WTC11 (cell line): ENCODE measurements around the gene CXCL9. TPM values are rescaled to one million over a fixed set of nuclear protein-coding genes. Genes with fewer than 3 reads are reported as not detected.

Source experiments
- ATAC-seq: fragments of 200-7000 bp; cut with Tn5 transposase; 2 replicates; pipeline ENCODE4 v1.10.0; 2021; ENCODE audit warnings: mild to moderate bottlenecking, moderate library complexity
- CTCF ChIA-PET: fragments of 300-600 bp; sonication (Branson Sonifier 250); formaldehyde crosslinking; loops from one replicate; lab custom pipeline; 2021; ENCODE audit warnings: antibody characterized with exemption; lab: Charles Lee
- POLR2A ChIA-PET: fragments of 350-600 bp; sonication (Branson Sonifier 250); formaldehyde crosslinking; loops from one replicate; lab custom pipeline; 2021; ENCODE audit warnings: antibody characterized with exemption; lab: Charles Lee
- DNase-seq: peaks from one replicate; pipeline ENCODE4 v3.0.0; 2021; ENCODE audit warnings: low spot score
- H3K27ac Mint-ChIP-seq: 2 replicates; pipeline ENCODE4 v1.8.0; 2021; ENCODE audit warnings: mixed read lengths
- H3K27me3 Mint-ChIP-seq: 2 replicates; pipeline ENCODE4 v1.8.0; 2021; ENCODE audit warnings: low read depth, mild to moderate bottlenecking, moderate library complexity, mixed read lengths
- H3K36me3 Mint-ChIP-seq: 2 replicates; pipeline ENCODE4 v1.8.0; 2021; ENCODE audit warnings: mixed read lengths
- H3K4me1 Mint-ChIP-seq: 2 replicates; pipeline ENCODE4 v1.8.0; 2022; ENCODE audit warnings: mixed read lengths
- H3K4me3 Mint-ChIP-seq: 2 replicates; pipeline ENCODE4 v1.8.0; 2021; ENCODE audit warnings: mild to moderate bottlenecking, moderate library complexity, mixed read lengths
- H3K9me3 Mint-ChIP-seq: 2 replicates; pipeline ENCODE4 v1.8.0; 2021; ENCODE audit warnings: mixed read lengths
- AR ChIP-seq: fragments of 250-450 bp; sonication (Bioruptor Pico); IDR thresholded peaks from 2 replicates; pipeline ENCODE4 v1.9.0; 2021; ENCODE audit warnings: mild to moderate bottlenecking
- ATF1 ChIP-seq: sonication (generic); formaldehyde crosslinking; IDR thresholded peaks from 2 replicates; pipeline ENCODE4 v1.8.1; 2023; ENCODE audit warnings: mild to moderate bottlenecking, moderate library complexity, missing genetic modification reagents
- CREB1 ChIP-seq: sonication (generic); formaldehyde crosslinking; IDR thresholded peaks from 2 replicates; pipeline ENCODE4 v1.8.0; 2023; ENCODE audit warnings: mild to moderate bottlenecking, missing genetic modification reagents
- E2F1 ChIP-seq: sonication (generic); formaldehyde crosslinking; IDR thresholded peaks from 2 replicates; pipeline ENCODE4 v1.8.0; 2022; ENCODE audit warnings: mild to moderate bottlenecking, missing genetic modification reagents
- ELF4 ChIP-seq: sonication (generic); formaldehyde crosslinking; IDR thresholded peaks from 2 replicates; pipeline ENCODE4 v1.8.1; 2022; ENCODE audit warnings: low read depth, mild to moderate bottlenecking, moderate library complexity, missing genetic modification reagents
- EMX1 ChIP-seq: fragments of 250-450 bp; sonication (Bioruptor Pico); IDR thresholded peaks from 2 replicates; pipeline ENCODE4 v1.8.0; 2021; ENCODE audit warnings: mild to moderate bottlenecking
- HMGA2 ChIP-seq: fragments of 250-450 bp; sonication (Bioruptor Pico); IDR thresholded peaks from 2 replicates; pipeline ENCODE4 v1.4.0; 2021; ENCODE audit warnings: mild to moderate bottlenecking, moderate library complexity
- IRF1 ChIP-seq: sonication (generic); formaldehyde crosslinking; IDR thresholded peaks from 2 replicates; pipeline ENCODE4 v1.8.0; 2023; ENCODE audit warnings: missing genetic modification reagents
- JAZF1 ChIP-seq: fragments of 250-450 bp; sonication (Bioruptor Pico); IDR thresholded peaks from 2 replicates; pipeline ENCODE4 v1.9.0; 2021; ENCODE audit warnings: moderate library complexity, mild to moderate bottlenecking, inconsistent platforms
- NFYB ChIP-seq: sonication (generic); formaldehyde crosslinking; conservative IDR thresholded peaks from 2 replicates; pipeline ENCODE4 v1.8.0; 2022; ENCODE audit warnings: low read depth, missing genetic modification reagents
- PRDM15 ChIP-seq: sonication (generic); formaldehyde crosslinking; IDR thresholded peaks from 2 replicates; pipeline ENCODE4 v1.8.0; 2022; ENCODE audit warnings: missing genetic modification reagents
- TCF7 ChIP-seq: sonication (generic); formaldehyde crosslinking; IDR thresholded peaks from 2 replicates; pipeline ENCODE4 v1.8.0; 2022; ENCODE audit warnings: mild to moderate bottlenecking, low read depth, missing genetic modification reagents, moderate library complexity
- USF1 ChIP-seq: sonication (generic); formaldehyde crosslinking; IDR thresholded peaks from 2 replicates; pipeline ENCODE4 v1.8.0; 2022; ENCODE audit warnings: mild to moderate bottlenecking, missing genetic modification reagents
- ZNF416 ChIP-seq: fragments of 250-450 bp; sonication (Bioruptor Pico); IDR thresholded peaks from 2 replicates; pipeline ENCODE4 v1.9.0; 2021; ENCODE audit warnings: mild to moderate bottlenecking, inconsistent platforms
- ZNF512 ChIP-seq: sonication (generic); formaldehyde crosslinking; IDR thresholded peaks from 2 replicates; pipeline ENCODE4 v1.8.1; 2022; ENCODE audit warnings: missing genetic modification reagents, borderline replicate concordance
- ZNF532 ChIP-seq: fragments of 250-450 bp; sonication (Bioruptor Pico); IDR thresholded peaks from 2 replicates; pipeline ENCODE4 v1.9.0; 2021; ENCODE audit warnings: mild to moderate bottlenecking, borderline replicate concordance
- total RNA-seq: library from RNA; stranded (reverse); gene quantifications from 3 replicates; pipeline ENCODE4 v1.2.3, GENCODE V29; 2021
- TF ChIP-seq, protein P1 (sequence below): sonication (generic); formaldehyde crosslinking; IDR thresholded peaks from 2 replicates; pipeline ENCODE4 v1.8.1; 2023; ENCODE audit warnings: mild to moderate bottlenecking, missing genetic modification reagents, moderate library complexity

Gene CXCL9
- total RNA-seq, 1 experiment from 2014 or later, result 0.07 TPM

- TF ChIP-seq AR (CRISPR knock-in tag) (no peak), USF1 (CRISPR knock-in tag) (no peak), PRDM15 (no peak), CREB1 (no peak)
Observed at GRCh38 chr4:75985116-75985515, 22.2 kb downstream of the CXCL9 start (continued).

GRCh38 chr4:75980576-75980975 is 26.7 kb downstream of the CXCL9 start:
- H3K27me3 Mint-ChIP-seq, result no peaks in the 10 kb centered on the region
- no peaks in the 10 kb centered on the region for H3K4me1 Mint-ChIP-seq
- no peak overlapping the region for H3K27ac Mint-ChIP-seq
- CTCF ChIA-PET, result no interaction called here
- H3K4me3 Mint-ChIP-seq, result no peak overlapping the region
- peaks cover 26% of the 10 kb centered on the region for H3K9me3 Mint-ChIP-seq
- H3K36me3 Mint-ChIP-seq, result peaks cover 61% of the 10 kb centered on the region
- POLR2A ChIA-PET, result no interaction called here
- DNase-seq (no peak), ATAC-seq (no peak)
- TF ChIP-seq E2F1 (no peak), TCF7 (CRISPR knock-in tag) (no peak), HMGA2 (CRISPR knock-in tag) (no peak), ZNF532 (no peak), ZNF416 (CRISPR knock-in tag) (no peak), AR (CRISPR knock-in tag) (no peak), ZNF512 (no peak), EMX1 (CRISPR knock-in tag) (no peak), ATF1 (CRISPR knock-in tag) (no peak), ELF4 (CRISPR knock-in tag) (no peak), IRF1 (CRISPR knock-in tag) (no peak), JAZF1 (CRISPR knock-in tag) (no peak), NFYB (CRISPR knock-in tag) (no peak)
- TF ChIP-seq, protein P1, sequence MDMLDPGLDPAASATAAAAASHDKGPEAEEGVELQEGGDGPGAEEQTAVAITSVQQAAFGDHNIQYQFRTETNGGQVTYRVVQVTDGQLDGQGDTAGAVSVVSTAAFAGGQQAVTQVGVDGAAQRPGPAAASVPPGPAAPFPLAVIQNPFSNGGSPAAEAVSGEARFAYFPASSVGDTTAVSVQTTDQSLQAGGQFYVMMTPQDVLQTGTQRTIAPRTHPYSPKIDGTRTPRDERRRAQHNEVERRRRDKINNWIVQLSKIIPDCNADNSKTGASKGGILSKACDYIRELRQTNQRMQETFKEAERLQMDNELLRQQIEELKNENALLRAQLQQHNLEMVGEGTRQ (CRISPR knock-in tag), result no peak
